HTERT RPE-1 (cell line): Measurements from ENCODE around the gene PLPP2.

ENCODE experiments used
- in situ Hi-C: fragments of 300-500 bp; cut with MboI; formaldehyde crosslinking; loops from 4 replicates; pipeline ENCODE4 v1.14.3; 2020; ENCODE audit warnings: low sequenced_read_pairs

The PLPP2 gene

GRCh38 chr19:317710-318508, 26.7 kb upstream of the PLPP2 start:
- in situ Hi-C loops = no loop called here

GRCh38 chr19:315811-316210, 24.6 kb upstream of the PLPP2 start:
- in situ Hi-C loops = no loop called here

- in situ Hi-C loops = no loop called here
Observed at GRCh38 chr19:313988-314815, 23.0 kb upstream of the PLPP2 start.

GRCh38 chr19:313169-313987, 22.2 kb upstream of the PLPP2 start:
- in situ Hi-C loops = no loop called here

DNA sequence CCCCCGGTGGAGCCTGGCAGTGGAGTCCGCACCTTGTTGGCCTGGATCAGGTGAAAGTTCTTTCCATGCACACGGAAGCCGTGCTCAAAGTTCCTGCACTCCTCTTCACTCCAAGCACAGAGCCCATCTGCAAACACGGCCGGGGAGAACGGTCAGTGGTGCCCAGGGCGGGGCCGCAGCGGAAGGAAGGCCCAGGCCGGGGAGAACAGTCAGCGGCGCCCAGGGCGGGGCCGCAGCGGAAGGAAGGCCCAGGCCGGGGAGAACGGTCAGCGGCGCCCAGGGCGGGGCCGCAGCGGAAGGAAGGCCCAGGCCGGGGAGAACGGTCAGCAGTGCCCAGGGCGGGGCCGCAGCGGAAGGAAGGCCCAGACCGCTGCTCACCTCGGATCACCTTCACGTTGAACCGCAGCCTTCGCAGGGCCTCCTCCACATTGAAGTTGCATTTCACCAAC, 20.6 kb upstream of the PLPP2 start:
- in situ Hi-C loops = no loop called here

DNA sequence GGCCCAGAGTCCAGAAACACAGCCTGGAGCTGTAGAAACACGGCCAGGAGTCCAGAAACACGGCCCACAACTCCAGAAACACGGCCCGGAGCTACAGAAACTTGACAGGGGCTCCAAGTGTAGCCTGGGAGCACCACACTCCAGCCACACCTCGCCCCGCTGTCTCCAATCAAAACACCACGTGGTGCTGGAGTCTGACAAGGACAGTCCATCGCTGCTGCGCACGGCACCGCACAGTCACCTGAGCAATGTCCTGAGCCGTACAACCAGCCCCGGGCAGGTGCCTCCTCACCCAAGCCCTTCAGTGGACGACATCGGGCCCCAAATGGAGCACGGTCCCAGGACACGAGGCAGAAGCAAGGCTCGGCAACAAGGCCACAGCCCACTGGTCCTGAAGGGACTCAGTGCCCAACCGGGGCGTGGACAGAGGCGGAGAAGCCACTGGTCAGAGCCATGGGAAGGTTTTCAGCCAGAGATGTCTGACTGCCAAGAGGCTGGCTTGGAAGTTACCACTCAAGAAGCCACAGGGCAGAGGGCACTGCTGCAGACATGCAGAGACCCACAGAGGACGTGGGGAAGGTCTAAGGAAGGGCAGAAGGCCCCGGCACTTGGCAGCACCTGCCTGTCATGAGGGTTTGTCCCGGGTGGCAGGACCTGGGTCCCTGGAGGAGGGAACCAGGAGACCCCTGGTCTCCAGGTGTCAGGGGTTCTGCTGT, 19.7 kb upstream of the PLPP2 start:
- in situ Hi-C loops = no loop called here

GRCh38 chr19:310141-310651, 19.0 kb upstream of the PLPP2 start:
- in situ Hi-C loops = no loop called here

- in situ Hi-C loops = no loop called here
Observed at GRCh38 chr19:309206-309565, 18.0 kb upstream of the PLPP2 start.

DNA sequence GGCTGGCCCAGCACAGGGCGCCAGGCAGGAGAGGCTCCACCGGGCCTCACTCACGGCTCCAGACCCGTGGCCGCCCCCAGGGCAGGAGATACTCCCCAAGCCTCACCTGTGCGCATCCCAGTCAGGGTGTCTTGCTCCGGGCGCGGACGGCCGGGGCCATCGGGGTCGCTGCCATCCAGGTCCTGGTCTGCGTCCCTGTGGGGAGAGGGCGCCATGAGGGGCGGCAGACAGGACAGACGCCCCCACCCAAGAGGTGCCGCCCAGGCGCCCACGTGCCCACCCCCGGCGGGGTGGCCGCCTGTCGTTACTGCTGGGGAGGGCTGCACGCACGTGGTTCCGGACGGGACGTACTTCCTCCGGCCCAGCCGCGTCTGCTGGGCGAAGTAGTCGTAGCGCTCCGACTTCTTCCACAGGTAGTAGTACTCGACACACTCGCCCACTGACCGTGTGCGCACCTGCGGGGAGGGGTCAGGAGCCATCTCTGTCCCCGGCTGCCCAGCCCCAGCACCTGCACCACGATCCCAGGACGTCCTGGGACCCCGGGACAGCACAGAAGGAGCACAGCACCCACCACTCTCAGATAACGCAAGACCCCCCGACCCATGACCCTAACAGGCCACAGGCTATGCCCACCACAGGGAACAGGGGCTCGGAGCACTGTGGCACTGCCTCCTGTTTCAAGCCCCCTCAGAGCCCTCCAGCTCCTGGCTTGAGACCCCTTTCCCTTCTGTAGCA, 17.4 kb upstream of the PLPP2 start:
- in situ Hi-C loops = no loop called here

GRCh38 chr19:307793-308420, 16.7 kb upstream of the PLPP2 start:
- in situ Hi-C loops = no loop called here

- in situ Hi-C loops = no loop called here
Observed at GRCh38 chr19:307111-307531, 15.9 kb upstream of the PLPP2 start.

GRCh38 chr19:306151-306900, 15.1 kb upstream of the PLPP2 start:
- in situ Hi-C loops = no loop called here

- in situ Hi-C loops = no loop called here
Observed at GRCh38 chr19:305240-306150, 14.3 kb upstream of the PLPP2 start.

GRCh38 chr19:296476-297225, 5.4 kb upstream of the PLPP2 start:
- in situ Hi-C loops = no loop called here

DNA sequence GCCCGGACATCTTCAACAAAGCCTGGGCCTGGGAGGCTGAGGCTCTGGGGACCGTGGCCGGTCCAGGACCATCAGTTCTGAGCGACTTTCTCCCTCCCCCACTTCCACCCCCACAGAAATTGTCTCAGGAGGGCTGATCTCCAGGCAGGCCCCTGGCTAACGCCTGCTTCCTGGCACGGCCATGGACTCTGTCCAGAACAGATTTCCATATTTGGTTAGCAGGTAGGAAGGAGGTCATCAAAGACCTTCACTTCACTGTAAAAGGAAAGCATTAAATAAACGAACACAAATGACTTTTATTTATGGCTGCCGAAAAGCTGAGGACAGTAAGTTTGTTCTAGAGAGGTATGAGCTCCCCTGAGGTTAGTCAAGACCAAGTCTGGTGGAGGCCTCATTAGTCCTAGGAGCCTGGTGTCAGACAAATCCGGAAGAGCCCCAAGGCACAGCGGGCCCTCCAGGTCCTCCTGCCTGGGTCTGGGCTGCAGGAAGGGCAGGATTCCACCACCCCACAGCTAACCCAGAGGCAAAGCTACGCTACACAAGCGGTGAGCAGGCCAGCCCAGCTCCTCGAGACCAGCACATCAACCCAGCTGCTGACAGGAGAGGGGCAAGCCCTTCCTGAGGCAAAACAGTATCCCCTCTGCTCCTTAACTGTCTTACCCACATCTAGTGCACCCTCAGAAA, 4.6 kb upstream of the PLPP2 start:
- in situ Hi-C loops = no loop called here

GRCh38 chr19:294946-295686, 3.9 kb upstream of the PLPP2 start:
- in situ Hi-C loops = no loop called here
